Measurements from ENCODE around the gene EBF4. TPM values are rescaled to one million over a fixed set of nuclear protein-coding genes. Genes with fewer than 3 reads are reported as not detected.
A peak's percentile ranks its signal among the peaks of the same experiment; 100 is the strongest.
"Not testable (repeated sequence)": the region's sequence is repeated elsewhere in the genome, so short reads cannot be mapped to it uniquely, and the experiment has no call there.

EBF4 gene
- total RNA-seq, 2 donors from 2014 or later, result 14.8 to 31.4 TPM

- H3K36me3 Mint-ChIP-seq; H3K27me3 Mint-ChIP-seq; H3K27ac Mint-ChIP-seq; H3K9me3 Mint-ChIP-seq; H3K4me3 Mint-ChIP-seq; DNase-seq (ENCODE audit: low spot score); ATAC-seq: not testable (repeated sequence)
- H3K4me1 Mint-ChIP-seq (ENCODE audit: low read depth in 2 of 2), result peaks cover 9 to 17% of the 10 kb centered on the region in 2 donors
These were observed 77.5 kb downstream of the EBF4 start for GRCh38 chr20:2770091-2770490.

- Mint-ChIP-seq H3K27ac (peak overlapping the region; percentile 33 to 43), H3K9me3 (no peaks in the 10 kb centered on the region)
- ATAC-seq, result peak; percentile 77 to 82
These were observed 79.1 kb downstream of the EBF4 start for GRCh38 chr20:2771631-2772080.

DNA sequence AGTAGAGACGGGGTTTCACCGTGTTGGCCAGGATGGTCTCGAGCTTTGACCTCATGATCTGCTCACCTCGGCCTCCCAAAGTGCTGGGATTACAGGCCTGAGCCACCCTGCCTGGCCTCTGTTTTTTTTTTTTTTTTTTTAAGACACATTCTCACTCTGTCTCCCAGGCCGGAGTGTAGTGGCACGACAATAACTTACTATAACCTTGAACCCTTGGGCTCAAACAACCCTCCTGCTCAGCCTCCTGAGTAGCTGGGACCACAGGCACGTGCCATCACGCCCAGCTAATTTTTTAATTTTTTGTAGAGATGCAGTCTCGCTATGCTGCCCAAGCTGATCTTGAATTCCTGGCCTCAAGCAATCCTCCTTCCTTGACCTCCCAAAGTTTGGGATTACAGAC is 81.2 kb downstream of the EBF4 start:
- DNase-seq (ENCODE audit: low spot score), result no peak
- H3K4me1 Mint-ChIP-seq (ENCODE audit: low read depth in 2 of 2), result peaks cover 9 to 17% of the 10 kb centered on the region in 2 donors
- peaks cover 0 to 2% of the 10 kb centered on the region in 2 donors for H3K27me3 Mint-ChIP-seq
- no peaks in the 10 kb centered on the region for H3K9me3 Mint-ChIP-seq
- no peak overlapping the region for H3K27ac Mint-ChIP-seq
- no peak overlapping the region for H3K4me3 Mint-ChIP-seq
- ATAC-seq, result no peak
- H3K36me3 Mint-ChIP-seq, result no peaks in the 10 kb centered on the region

More at GRCh38 chr20:2771631-2772080, 79.1 kb downstream of the EBF4 start:
- DNase-seq (ENCODE audit: low spot score), result no peak
- Mint-ChIP-seq H3K4me3 (peak overlapping the region; percentile 61), H3K36me3 (no peaks in the 10 kb centered on the region), H3K27me3 (peaks cover 8% of the 10 kb centered on the region in 2 donors), H3K4me1 (ENCODE audit: low read depth in 2 of 2) (peaks cover 9 to 17% of the 10 kb centered on the region in 2 donors)

GRCh38 chr20:2775139-2775538 is 82.6 kb downstream of the EBF4 start:
- ATAC-seq (no peak), DNase-seq (ENCODE audit: low spot score) (no peak)
- Mint-ChIP-seq H3K9me3 (no peaks in the 10 kb centered on the region), H3K4me1 (ENCODE audit: low read depth in 2 of 2) (peaks cover 9 to 17% of the 10 kb centered on the region in 2 donors), H3K36me3 (no peaks in the 10 kb centered on the region), H3K27me3 (peaks cover 0 to 2% of the 10 kb centered on the region in 2 donors), H3K27ac (no peak overlapping the region), H3K4me3 (no peak overlapping the region)

- H3K9me3 Mint-ChIP-seq, result no peaks in the 10 kb centered on the region
- H3K36me3 Mint-ChIP-seq, result no peaks in the 10 kb centered on the region
- ATAC-seq (no peak), DNase-seq (ENCODE audit: low spot score) (no peak)
- H3K27me3 Mint-ChIP-seq, result peaks cover 12 to 14% of the 10 kb centered on the region in 2 donors
- H3K27ac Mint-ChIP-seq, result no peak overlapping the region
- no peak overlapping the region for H3K4me3 Mint-ChIP-seq
- peaks cover 0 to 5% of the 10 kb centered on the region in 2 donors for H3K4me1 Mint-ChIP-seq (ENCODE audit: low read depth in 2 of 2)
These were observed 86.2 kb downstream of the EBF4 start for GRCh38 chr20:2778602-2779321.

DNA sequence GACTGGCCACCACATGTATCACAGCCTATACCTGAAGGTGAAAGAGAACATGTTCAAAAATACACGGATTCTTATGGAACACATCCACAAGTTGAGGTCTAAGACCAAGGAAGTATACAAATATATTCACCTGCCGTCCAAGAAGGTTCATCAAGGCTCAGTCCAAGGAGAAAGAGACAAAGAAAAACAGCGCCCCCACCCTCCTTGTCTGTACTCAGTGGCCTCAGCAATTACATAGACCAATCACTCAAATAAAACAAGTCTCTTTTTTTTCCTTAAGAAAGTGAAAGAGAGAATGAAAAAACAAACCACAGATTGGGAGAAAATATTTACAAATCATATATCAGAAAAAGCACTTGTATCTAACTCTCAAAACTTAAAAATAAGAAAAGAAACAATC is 88.4 kb downstream of the EBF4 start:
- peaks cover 0 to 5% of the 10 kb centered on the region in 2 donors for H3K4me1 Mint-ChIP-seq (ENCODE audit: low read depth in 2 of 2)
- ATAC-seq (no peak), DNase-seq (ENCODE audit: low spot score) (no peak)
- H3K4me3 Mint-ChIP-seq, result no peak overlapping the region
- H3K27ac Mint-ChIP-seq, result no peak overlapping the region
- no peaks in the 10 kb centered on the region for H3K36me3 Mint-ChIP-seq
- no peaks in the 10 kb centered on the region for H3K9me3 Mint-ChIP-seq
- H3K27me3 Mint-ChIP-seq, result peaks cover 15 to 23% of the 10 kb centered on the region in 2 donors

- DNase-seq (ENCODE audit: low spot score) (no peak), ATAC-seq (no peak)
- Mint-ChIP-seq H3K36me3 (no peaks in the 10 kb centered on the region), H3K4me1 (ENCODE audit: low read depth in 2 of 2) (peaks cover 0 to 5% of the 10 kb centered on the region in 2 donors), H3K4me3 (no peak overlapping the region), H3K27me3 (peaks cover 23 to 32% of the 10 kb centered on the region in 2 donors), H3K27ac (no peak overlapping the region), H3K9me3 (no peaks in the 10 kb centered on the region)
These were observed 91.5 kb downstream of the EBF4 start for GRCh38 chr20:2783908-2784566.

- no peak overlapping the region for H3K27ac Mint-ChIP-seq
- H3K36me3 Mint-ChIP-seq, result no peaks in the 10 kb centered on the region
- H3K4me3 Mint-ChIP-seq, result no peak overlapping the region
- ATAC-seq, result no peak
- no peaks in the 10 kb centered on the region for H3K9me3 Mint-ChIP-seq
- H3K27me3 Mint-ChIP-seq, result peaks cover 4 to 9% of the 10 kb centered on the region in 2 donors
- H3K4me1 Mint-ChIP-seq (ENCODE audit: low read depth in 2 of 2), result peaks cover 3 to 8% of the 10 kb centered on the region in 2 donors
- no peak for DNase-seq (ENCODE audit: low spot score)
These were observed 100.9 kb downstream of the EBF4 start for GRCh38 chr20:2793471-2793870.

DNA sequence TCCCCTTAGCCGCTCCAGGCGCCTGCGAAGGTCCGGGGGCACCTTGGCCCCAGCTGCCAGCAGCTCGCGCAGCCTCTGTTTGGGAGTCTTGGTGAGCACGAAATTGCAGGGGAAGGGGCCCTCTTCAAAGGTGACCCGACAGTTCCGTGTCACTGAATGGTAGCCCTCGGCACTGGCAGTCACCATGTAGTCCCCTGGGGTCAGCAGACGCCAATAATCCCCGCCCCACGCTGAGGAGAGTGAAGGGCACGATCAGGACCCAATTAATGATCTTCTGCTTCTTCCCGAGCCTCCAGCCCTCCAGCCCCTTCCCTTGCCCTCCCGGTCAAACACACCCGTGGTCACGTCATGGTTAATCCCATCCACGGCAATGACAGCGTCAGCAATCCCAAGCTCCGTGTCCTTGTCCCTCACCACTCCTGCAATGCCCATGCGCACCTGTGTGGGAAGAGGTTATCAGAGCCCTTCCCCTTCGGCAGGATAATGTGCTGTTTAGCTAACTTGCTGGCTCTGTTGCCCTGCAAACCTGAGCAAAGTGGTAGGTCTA is 101.7 kb downstream of the EBF4 start:
- peaks cover 7 to 12% of the 10 kb centered on the region in 2 donors for H3K27me3 Mint-ChIP-seq
- H3K27ac Mint-ChIP-seq, result no peak overlapping the region
- no peak overlapping the region for H3K4me3 Mint-ChIP-seq
- ATAC-seq, result no peak
- H3K4me1 Mint-ChIP-seq (ENCODE audit: low read depth in 2 of 2), result peaks cover 10 to 14% of the 10 kb centered on the region in 2 donors
- no peak for DNase-seq (ENCODE audit: low spot score)
- H3K9me3 Mint-ChIP-seq, result no peaks in the 10 kb centered on the region
- H3K36me3 Mint-ChIP-seq, result peaks cover 6% of the 10 kb centered on the region

GRCh38 chr20:2794866-2795447 is 102.4 kb downstream of the EBF4 start:
- no peak for ATAC-seq
- H3K4me3 Mint-ChIP-seq, result no peak overlapping the region

GRCh38 chr20:2795451-2795850 is 102.9 kb downstream of the EBF4 start:
- Mint-ChIP-seq H3K27ac (no peak overlapping the region), H3K27me3 (peaks cover 11 to 23% of the 10 kb centered on the region in 2 donors), H3K4me3 (no peak overlapping the region), H3K36me3 (peaks cover 14% of the 10 kb centered on the region), H3K9me3 (no peaks in the 10 kb centered on the region), H3K4me1 (ENCODE audit: low read depth in 2 of 2) (peaks cover 19 to 20% of the 10 kb centered on the region in 2 donors)
- no peak for ATAC-seq
- no peak for DNase-seq (ENCODE audit: low spot score)

More at GRCh38 chr20:2794866-2795447, 102.4 kb downstream of the EBF4 start:
- H3K4me1 Mint-ChIP-seq (ENCODE audit: low read depth in 2 of 2), result peaks cover 16 to 21% of the 10 kb centered on the region in 2 donors
- H3K36me3 Mint-ChIP-seq, result peaks cover 12% of the 10 kb centered on the region
- no peaks in the 10 kb centered on the region for H3K9me3 Mint-ChIP-seq
- H3K27ac Mint-ChIP-seq, result no peak overlapping the region
- no peak for DNase-seq (ENCODE audit: low spot score)
- H3K27me3 Mint-ChIP-seq, result peaks cover 13 to 19% of the 10 kb centered on the region in 2 donors

DNA sequence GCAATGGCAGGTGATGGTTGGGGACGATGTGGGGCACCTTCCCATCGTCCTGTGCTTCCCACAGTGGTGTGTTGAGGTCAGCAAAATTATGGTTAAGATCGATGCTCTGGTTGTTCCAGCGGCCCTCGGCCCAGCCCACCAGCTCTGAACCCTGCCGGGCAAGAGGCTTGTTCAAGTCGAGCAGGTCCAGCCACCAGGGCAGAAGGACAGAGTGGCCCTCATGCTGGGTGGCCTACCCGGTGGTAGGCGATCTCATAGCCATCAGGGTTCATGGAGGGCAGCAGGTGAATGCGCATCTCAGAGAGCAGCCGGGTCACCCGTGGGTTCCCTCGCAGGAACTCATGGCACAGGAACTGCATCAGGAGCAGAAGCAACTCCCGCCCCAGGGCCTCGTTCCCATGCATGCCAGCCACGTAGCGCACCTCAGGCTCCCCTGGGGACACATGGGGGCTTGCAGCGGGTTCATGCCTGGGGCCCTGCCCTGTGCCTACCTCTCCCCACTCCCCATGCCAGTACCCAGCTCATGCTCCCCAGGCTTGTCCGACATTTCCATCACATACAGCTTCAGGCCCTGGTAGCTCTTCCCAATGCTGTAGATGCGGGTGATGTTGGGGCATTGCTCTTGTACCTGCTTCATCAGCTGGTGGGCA is 103.6 kb downstream of the EBF4 start:
- H3K4me3 Mint-ChIP-seq, result no peak overlapping the region
- no peak overlapping the region for H3K27ac Mint-ChIP-seq
- peaks cover 25 to 26% of the 10 kb centered on the region in 2 donors for H3K4me1 Mint-ChIP-seq (ENCODE audit: low read depth in 2 of 2)
- no peak for ATAC-seq
- no peak for DNase-seq (ENCODE audit: low spot score)
- H3K9me3 Mint-ChIP-seq, result no peaks in the 10 kb centered on the region
- peaks cover 14% of the 10 kb centered on the region for H3K36me3 Mint-ChIP-seq
- peaks cover 11 to 28% of the 10 kb centered on the region in 2 donors for H3K27me3 Mint-ChIP-seq

All from natural killer cell treated with Interleukin-12 subunit alpha and Interleukin-12 subunit beta and Interleukin-15 and Interleukin-18, amount 100 ng/mL, for 72 hours (primary cell).